Keratinocyte (primary cell): Measurements from ENCODE around the gene DBF4B. TPM values are rescaled to one million over a fixed set of nuclear protein-coding genes. Genes with fewer than 3 reads are reported as not detected.

Experiments used
- DNase-seq: peaks from one replicate; pipeline ENCODE4 v3.0.0-alpha.2; 2011; ENCODE audit warnings: low read depth, missing footprints, low spot score
- FAIRE-seq: peaks from 2 replicates; lab custom pipeline; 2011; peaks lifted over from hg19 to GRCh38; lab: Jason Lieb, UNC
- H2AFZ ChIP-seq: 2 replicates; pipeline ENCODE4 v1.6.0; 2012; ENCODE audit warnings: low read length, control low read depth, inconsistent platforms; ENCODE audit not compliant: control insufficient read depth
- H3K27ac ChIP-seq: 2 replicates; pipeline ENCODE4 v1.5.1; 2011; ENCODE audit warnings: low read length; ENCODE audit not compliant: control insufficient read depth, insufficient read depth
- H3K27me3 ChIP-seq: 3 replicates; pipeline ENCODE4 v1.6.0; 2011; ENCODE audit warnings: low read length; ENCODE audit not compliant: control insufficient read depth, insufficient read depth; ENCODE audit errors: extremely low read depth
- H3K36me3 ChIP-seq, 2 experiments: 2 replicates in 1 of 2; 3 replicates in 1 of 2; pipeline ENCODE4 v1.5.1; 2011; ENCODE audit warnings: low read length in 2 of 2, mild to moderate bottlenecking in 1 of 2; ENCODE audit not compliant: control insufficient read depth in 2 of 2, insufficient read depth in 2 of 2; ENCODE audit errors: extremely low read depth in 1 of 2
- H3K4me1 ChIP-seq: 3 replicates; pipeline ENCODE4 v1.5.1; 2011; ENCODE audit warnings: low read length; ENCODE audit not compliant: control insufficient read depth, insufficient read depth; ENCODE audit errors: extremely low read depth
- H3K4me2 ChIP-seq: 3 replicates; pipeline ENCODE4 v1.6.0; 2011; ENCODE audit warnings: low read depth, low read length; ENCODE audit not compliant: control insufficient read depth, insufficient read depth; ENCODE audit errors: extremely low read depth
- H3K4me3 ChIP-seq, 3 experiments: fragments of 200-600 bp in 1 of 3; sonication (generic) in 1 of 3; 2 replicates in 2 of 3; 3 replicates in 1 of 3; pipeline ENCODE4 v1.5.1; 2011 to 2016; ENCODE audit warnings: low read length in 3 of 3, mild to moderate bottlenecking in 3 of 3, control low read depth in 2 of 3, inconsistent platforms in 1 of 3, low read depth in 1 of 3, mixed read lengths in 1 of 3, mixed run types in 1 of 3, moderate library complexity in 1 of 3; ENCODE audit not compliant: control insufficient read depth in 2 of 3, insufficient read depth in 2 of 3; ENCODE audit errors: extremely low read depth in 1 of 3
- H3K79me2 ChIP-seq: 2 replicates; pipeline ENCODE4 v1.6.0; 2012; ENCODE audit warnings: low read length; ENCODE audit not compliant: control insufficient read depth, insufficient read depth
- H3K9ac ChIP-seq: 3 replicates; pipeline ENCODE4 v1.6.0; 2011; ENCODE audit warnings: low read length; ENCODE audit not compliant: control insufficient read depth, insufficient read depth; ENCODE audit errors: extremely low read depth
- H3K9me1 ChIP-seq: 3 replicates; pipeline ENCODE4 v1.6.0; 2011; ENCODE audit warnings: low read length; ENCODE audit not compliant: control insufficient read depth, insufficient read depth; ENCODE audit errors: extremely low read depth
- H3K9me3 ChIP-seq: 2 replicates; pipeline ENCODE4 v1.5.1; 2012; ENCODE audit warnings: low read depth, low read length; ENCODE audit not compliant: control insufficient read depth
- H4K20me1 ChIP-seq: 3 replicates; pipeline ENCODE4 v1.6.0; 2011; ENCODE audit warnings: low read length; ENCODE audit not compliant: control insufficient read depth, insufficient read depth; ENCODE audit errors: extremely low read depth
- CTCF ChIP-seq, 3 experiments: IDR thresholded peaks in 1 of 3; conservative IDR thresholded peaks in 1 of 3; optimal IDR thresholded peaks in 1 of 3; 2 replicates in 2 of 3; 3 replicates in 1 of 3; pipeline versions ENCODE3 to v1.5.1; 2011; ENCODE audit warnings: low read length in 3 of 3, mild to moderate bottlenecking in 3 of 3, moderate library complexity in 2 of 3, control low read depth in 1 of 3, inconsistent platforms in 1 of 3; ENCODE audit not compliant: insufficient read depth in 2 of 3; ENCODE audit errors: extremely low read depth in 1 of 3
- EZH2 ChIP-seq: IDR thresholded peaks from one replicate; pipeline ENCODE4 v1.6.1; 2012; ENCODE audit warnings: inconsistent platforms, mild to moderate bottlenecking, low read length, moderate library complexity
- dilution Hi-C: fragments of 300-500 bp; cut with MboI; formaldehyde crosslinking; loops from one replicate; pipeline ENCODE4 v1.7.0; 2020; ENCODE audit warnings: low sequenced_read_pairs; ENCODE audit not compliant: extremely low pct_ligation_motif_present
- polyA plus RNA-seq, 5 experiments: library from polyadenylated mRNA; depleted of rRNA in 3 of 5; stranded (reverse) in 3 of 5; stranded (forward) in 1 of 5; unstranded in 1 of 5; fragments of >200 nt; gene quantifications; 1 replicate in 1 of 5; 2 replicates in 3 of 5; 3 replicates in 1 of 5; pipeline versions ENCODE4 v1.2.1 to v1.2.3, GENCODE V29; 2011 to 2012; ENCODE audit warnings: missing spikeins in 2 of 5, low read depth in 1 of 5, low replicate concordance in 1 of 5

DBF4B gene
- polyA plus RNA-seq, 1 donor (not counting 4 experiments of a cell fraction or from before 2014, with no cell fraction given): 4.0 TPM

GRCh38 chr17:44765965-44766364 lies 57.5 kb downstream of the DBF4B start:
- DNase-seq (no peak), FAIRE-seq (no peak)
- H3K9me3 ChIP-seq: no peaks in the 10 kb centered on the region
- H3K4me1 ChIP-seq: no peaks in the 10 kb centered on the region
- no peak overlapping the region for H3K4me2 ChIP-seq
- H2AFZ ChIP-seq: no peak overlapping the region
- H3K9me1 ChIP-seq: no peaks in the 10 kb centered on the region
- dilution Hi-C loops: no loop called here
- no peaks in the 10 kb centered on the region for H4K20me1 ChIP-seq
- H3K27me3 ChIP-seq: peaks cover 16% of the 10 kb centered on the region
- no peak overlapping the region for H3K4me3 ChIP-seq
- H3K27ac ChIP-seq: no peak overlapping the region
- H3K79me2 ChIP-seq: no peaks in the 10 kb centered on the region
- H3K36me3 ChIP-seq: no peaks in the 10 kb centered on the region
- TF ChIP-seq CTCF (optimal IDR thresholded peaks at IDR 0.05 in 1 of 3, IDR thresholded peaks at IDR 0.05 in 1 of 3, conservative IDR thresholded peaks at IDR 0.05 in 1 of 3; ENCODE audit: extremely low read depth in 1 of 3, insufficient read depth in 2 of 3, low read length in 3 of 3): no peak
- TF ChIP-seq EZH2: no peak
- H3K9ac ChIP-seq: no peak overlapping the region

- H4K20me1 ChIP-seq: no peaks in the 10 kb centered on the region
- H3K36me3 ChIP-seq: no peaks in the 10 kb centered on the region
- no peaks in the 10 kb centered on the region for H3K79me2 ChIP-seq
- no peak for DNase-seq
- dilution Hi-C loops: no loop called here
- no peak for FAIRE-seq
- no peaks in the 10 kb centered on the region for H3K9me3 ChIP-seq
- H3K27me3 ChIP-seq: peaks cover 12% of the 10 kb centered on the region
- no peak overlapping the region for H3K4me2 ChIP-seq
- H3K4me1 ChIP-seq: no peaks in the 10 kb centered on the region
- TF ChIP-seq EZH2 (no peak), CTCF (optimal IDR thresholded peaks at IDR 0.05 in 1 of 3, IDR thresholded peaks at IDR 0.05 in 1 of 3, conservative IDR thresholded peaks at IDR 0.05 in 1 of 3; ENCODE audit: extremely low read depth in 1 of 3, insufficient read depth in 2 of 3, low read length in 3 of 3) (no peak)
- no peak overlapping the region for H3K27ac ChIP-seq
- no peak overlapping the region for H2AFZ ChIP-seq
- no peaks in the 10 kb centered on the region for H3K9me1 ChIP-seq
- H3K9ac ChIP-seq: no peak overlapping the region
- no peak overlapping the region for H3K4me3 ChIP-seq
Observed at GRCh38 chr17:44766409-44767038, 58.1 kb downstream of the DBF4B start.
